Frontal cortex (tissue), 4 donors: ENCODE measurements around the gene LDB2. TPM values are rescaled to one million over a fixed set of nuclear protein-coding genes. Genes with fewer than 3 reads are reported as not detected.
"Not testable (repeated sequence)": the region's sequence is repeated elsewhere in the genome, so short reads cannot be mapped to it uniquely, and the experiment has no call there.

Experiments
- DNase-seq, 2 donors: peaks; one replicate each; pipeline ENCODE4 v3.0.0; 2012; ENCODE audit warnings: low spot score in 2 of 2
- FAIRE-seq: peaks from 2 replicates; lab custom pipeline; 2012; peaks lifted over from hg19 to GRCh38; lab: Jason Lieb, UNC
- total RNA-seq: library from RNA; depleted of rRNA; stranded (reverse); fragments of >200 nt; gene quantifications from one replicate; pipeline ENCODE4 v1.2.3, GENCODE V29; 2014
- donor health status: control.
- donor health status: control.
- donor health status: control.

Gene LDB2
- 216 TPM for total RNA-seq

DNA sequence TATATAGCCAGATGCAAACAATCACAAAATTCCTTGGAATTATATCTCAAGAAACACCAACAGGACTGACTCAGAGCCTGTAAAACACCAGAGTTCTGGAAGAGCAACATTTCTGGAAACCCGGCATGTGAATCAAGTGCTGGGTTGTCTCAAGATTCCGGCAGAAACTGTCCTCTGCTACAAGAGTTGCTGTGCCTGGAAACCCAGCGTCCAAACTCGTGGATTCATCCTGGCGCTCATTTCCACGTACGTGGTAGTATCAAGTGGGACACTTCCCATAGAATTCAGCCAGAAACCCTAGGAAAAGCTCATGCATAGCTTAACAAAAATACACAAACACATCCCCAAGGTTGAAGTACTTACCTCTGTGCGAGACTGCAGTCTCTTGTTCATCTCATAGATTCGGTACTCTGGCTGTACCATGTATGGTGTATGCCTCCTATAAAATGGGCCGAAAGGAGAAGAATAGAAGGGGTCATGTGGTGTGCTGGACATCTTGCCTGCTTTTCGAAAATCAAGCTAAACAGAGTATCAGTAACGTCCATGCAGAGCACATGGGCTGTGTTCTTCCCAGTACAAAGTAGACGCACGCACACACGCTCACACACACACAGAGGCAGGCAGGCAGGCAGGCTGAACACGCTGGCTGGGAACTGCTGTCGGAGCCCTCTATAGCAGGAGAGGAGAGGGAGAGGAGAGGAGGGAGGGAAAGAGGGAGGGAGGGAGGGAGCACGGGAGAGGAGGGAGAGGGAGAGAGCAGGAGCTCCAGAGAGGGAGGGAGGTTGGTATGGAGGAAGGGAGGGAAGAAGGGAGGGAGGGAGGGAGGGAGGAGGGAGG is at the start of gene LDB2:
Gene LDB2, minus strand, starts transcription at position 655 of the 837 bp plus-strand sequence.
- DNase-seq (peak in 1 of 2 donors; percentile 16), FAIRE-seq (no peak)

GRCh38 chr4:16942491-16942890 is 44.0 kb upstream of the LDB2 start:
- no peak for DNase-seq
- no peak for FAIRE-seq

- FAIRE-seq: no peak
- no peak for DNase-seq
These were observed 40.7 kb upstream of the LDB2 start for GRCh38 chr4:16939178-16939577.

DNA sequence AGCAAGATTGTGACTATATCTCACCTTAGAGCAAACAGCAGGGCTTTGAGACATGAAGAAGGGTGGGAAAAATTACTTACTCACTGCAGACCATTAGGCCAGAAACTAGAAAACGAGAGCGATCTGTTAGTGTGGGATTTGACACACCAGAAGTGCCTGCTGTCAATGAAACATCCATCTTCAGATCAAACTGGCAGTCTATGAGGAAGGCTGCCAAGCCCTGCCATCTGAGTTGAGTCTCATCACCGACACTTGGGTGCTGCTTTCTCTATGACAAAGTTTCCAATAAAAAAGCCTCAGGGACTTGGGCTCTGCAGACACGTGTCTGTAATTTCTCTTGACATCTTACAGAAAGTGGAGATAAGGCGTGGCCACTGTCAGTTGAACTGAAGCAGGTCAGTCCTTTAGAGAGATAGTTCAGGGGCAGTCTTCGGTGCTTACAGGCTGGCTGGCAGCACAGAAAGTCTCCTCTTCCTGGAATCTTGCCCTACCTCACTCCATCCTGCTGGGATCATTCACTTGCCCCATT is 40.1 kb upstream of the LDB2 start:
- DNase-seq: no peak

DNA sequence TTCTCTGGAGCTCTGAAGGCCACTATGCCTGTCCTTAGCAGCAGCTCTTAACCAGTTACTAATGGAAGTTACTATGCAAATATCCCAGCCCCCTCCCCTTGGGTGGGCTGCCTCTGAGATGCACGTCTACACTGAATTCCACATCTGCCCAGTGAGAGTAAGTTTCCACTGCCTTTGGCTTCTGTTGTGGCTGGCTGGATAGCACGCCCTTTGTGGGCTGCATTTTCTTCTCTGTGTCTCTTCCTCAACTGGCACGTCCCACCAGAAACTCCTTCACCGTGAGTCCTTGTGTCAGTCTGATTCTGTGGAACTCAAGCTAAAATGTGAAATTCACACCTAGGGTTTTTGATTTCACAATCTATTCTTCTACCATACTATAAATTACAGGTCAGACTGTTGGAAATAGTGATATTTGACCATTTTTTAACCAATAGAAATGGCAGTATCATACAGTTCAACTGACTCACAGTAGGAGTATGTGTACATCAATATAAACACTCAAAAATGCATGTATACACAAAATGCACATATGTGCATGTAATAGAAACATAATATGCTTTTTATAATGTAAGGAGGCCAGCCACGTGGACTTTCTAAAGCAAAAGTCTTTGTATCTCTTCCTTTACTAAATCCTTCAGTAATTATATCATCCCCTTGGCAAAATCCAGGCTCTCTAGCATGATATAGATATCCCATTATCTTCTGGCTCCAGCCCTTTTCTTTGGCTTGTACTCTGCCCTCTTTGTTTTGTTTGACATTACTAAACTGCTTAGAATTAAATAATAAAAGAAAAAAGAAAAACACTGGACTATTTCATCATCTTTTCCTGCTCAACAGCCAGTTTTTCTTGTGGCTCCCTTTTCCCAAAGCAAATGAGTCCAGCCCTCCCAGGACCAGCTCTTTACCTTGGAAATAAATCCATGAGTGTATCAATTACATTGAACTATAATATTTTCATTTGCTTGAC is 33.2 kb upstream of the LDB2 start:
- DNase-seq (no peak), FAIRE-seq (no peak)

More for the DNA sequence above, 40.1 kb upstream of the LDB2 start:
- no peak for FAIRE-seq

DNA sequence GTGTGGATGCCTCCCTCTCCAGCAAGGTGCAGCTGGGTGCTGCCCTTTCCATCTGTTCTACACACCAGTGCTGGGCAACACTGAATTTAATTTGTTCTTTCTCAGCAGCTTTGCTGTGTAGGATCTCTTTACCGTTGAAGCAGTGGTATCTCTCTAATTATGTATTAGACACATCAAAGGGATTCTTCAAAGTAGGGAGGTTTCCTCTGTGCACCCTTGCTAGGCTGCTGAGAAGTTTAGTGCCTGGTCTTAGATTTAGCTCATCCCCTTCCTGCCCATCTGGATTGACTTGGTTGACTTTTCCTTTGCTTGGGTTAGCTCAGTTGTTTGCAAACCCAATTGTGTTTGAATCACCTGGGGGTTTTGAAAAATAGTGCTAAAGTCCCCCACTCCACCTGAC is 27.8 kb upstream of the LDB2 start:
- DNase-seq (no peak), FAIRE-seq (no peak)

GRCh38 chr4:16918716-16919115 is 20.3 kb upstream of the LDB2 start:
- not testable (repeated sequence) for DNase-seq, FAIRE-seq

DNA sequence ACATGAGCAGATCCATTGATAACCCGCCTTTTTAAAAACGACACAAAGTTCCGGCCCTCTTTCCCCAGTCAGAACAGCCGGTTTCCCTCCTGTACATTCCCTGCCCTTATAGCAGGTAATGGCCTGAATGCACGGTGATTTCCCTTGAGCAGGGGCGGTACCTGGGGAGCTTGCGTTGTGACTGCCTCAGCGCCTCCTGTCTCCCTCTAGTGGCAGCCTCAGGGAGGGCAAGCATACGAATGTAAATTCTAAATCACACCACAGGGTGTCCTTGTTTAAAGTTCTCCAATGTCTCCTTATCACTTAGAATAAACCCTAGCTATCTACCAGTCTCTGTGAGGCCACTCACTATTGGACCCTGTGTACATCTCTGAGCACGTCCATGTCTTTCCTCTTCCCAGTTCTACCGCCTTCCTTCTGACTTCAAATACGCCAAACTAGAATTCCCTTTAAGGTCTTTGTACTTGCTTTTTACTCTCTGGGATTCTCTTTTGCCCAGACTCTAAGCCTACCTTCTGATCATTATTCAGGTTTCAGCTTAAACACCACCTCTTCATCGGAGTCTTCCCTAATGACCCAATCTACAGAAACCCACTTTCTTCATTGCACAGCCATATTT is 18.4 kb upstream of the LDB2 start:
- FAIRE-seq (no peak), DNase-seq (no peak)

DNA sequence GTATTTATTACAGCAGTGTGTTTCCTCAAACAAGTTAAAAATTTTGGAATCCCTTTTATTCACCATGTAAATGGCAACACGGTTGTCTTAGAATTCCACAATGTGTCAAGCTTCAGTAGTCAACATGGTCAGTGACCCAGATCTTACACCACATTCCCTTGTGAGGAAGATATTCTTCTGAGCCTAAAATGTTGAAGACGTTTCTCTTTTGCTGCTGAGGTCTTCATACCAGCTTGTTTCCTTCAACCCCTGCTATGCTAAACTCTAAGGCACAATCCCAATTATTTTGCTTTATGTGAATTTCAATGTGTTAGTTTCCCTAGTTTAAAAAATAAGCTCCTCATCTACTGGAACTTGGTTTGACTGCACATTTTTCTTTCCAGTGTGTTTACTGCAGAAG is 17.6 kb upstream of the LDB2 start:
- FAIRE-seq (no peak), DNase-seq (no peak)

- FAIRE-seq: no peak
- no peak for DNase-seq
These were observed 15.8 kb upstream of the LDB2 start for GRCh38 chr4:16914208-16914607.

GRCh38 chr4:16912896-16913295 is 14.5 kb upstream of the LDB2 start:
- no peak for FAIRE-seq
- DNase-seq: no peak

- DNase-seq: no peak
- no peak for FAIRE-seq
These were observed 10.8 kb upstream of the LDB2 start for GRCh38 chr4:16909281-16909680.

- DNase-seq (no peak), FAIRE-seq (no peak)
These were observed 10.1 kb upstream of the LDB2 start for GRCh38 chr4:16908377-16909021.

DNA sequence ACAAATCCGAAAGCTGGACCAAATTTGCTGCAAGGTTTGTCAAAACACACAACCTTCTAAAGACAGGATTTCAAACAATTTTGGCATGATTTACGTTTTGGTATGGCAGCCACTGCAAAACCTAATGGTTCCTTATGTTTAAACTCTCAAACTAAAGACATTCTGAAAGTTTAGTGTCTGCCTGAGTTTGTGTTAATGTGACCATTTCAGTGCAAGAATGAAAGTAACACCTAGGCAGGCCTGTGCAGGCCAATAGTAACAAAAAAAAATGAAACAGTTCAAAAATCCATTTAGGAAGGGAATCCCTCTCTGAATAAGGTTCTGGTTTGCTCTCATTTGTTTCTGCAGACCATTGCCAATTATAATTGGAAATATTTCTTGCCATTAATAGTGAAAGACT is 1.9 kb upstream of the LDB2 start:
- FAIRE-seq: no peak
- DNase-seq: no peak

DNA sequence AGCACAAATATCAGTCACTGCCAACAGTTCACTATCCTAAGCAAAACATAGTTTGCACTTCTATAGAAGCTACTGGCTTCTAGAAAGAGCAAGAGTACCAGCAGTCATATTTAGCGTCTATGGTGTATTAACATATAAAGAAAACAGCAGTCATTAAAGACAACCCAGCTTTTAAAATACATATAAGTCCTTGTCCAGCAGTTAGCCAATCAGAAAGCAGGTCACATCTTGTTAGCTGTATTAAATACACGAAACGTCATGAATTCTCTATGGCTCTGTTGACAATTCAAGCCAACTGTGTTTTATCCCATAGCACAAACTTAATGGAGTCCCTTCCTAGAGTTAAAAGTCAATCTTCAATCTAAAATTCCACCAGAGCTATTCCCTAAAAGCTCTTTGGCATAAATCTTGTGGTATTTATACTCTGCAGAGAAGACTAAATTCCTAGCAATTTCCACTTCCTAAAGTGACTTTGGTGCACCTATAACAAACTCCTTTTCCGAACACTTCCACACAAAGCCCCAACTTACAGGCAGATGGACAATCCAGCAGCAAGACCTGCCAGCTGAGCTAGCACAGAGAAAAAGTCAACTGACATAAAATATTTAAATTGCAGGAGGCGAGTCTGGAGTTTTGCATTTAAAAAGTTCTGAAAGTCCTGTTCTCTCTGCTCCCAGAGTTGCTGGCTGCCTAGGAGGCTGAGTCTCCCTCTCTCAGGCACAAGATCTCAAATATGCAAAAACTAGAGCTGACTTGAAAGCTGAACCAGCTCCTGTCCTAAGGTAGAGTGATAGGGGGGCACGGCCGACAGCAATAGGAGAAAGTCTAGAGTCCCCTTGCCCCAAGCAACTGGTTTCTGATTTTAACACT is 1.3 kb downstream of the LDB2 start:
- DNase-seq (no peak), FAIRE-seq (no peak)

DNA sequence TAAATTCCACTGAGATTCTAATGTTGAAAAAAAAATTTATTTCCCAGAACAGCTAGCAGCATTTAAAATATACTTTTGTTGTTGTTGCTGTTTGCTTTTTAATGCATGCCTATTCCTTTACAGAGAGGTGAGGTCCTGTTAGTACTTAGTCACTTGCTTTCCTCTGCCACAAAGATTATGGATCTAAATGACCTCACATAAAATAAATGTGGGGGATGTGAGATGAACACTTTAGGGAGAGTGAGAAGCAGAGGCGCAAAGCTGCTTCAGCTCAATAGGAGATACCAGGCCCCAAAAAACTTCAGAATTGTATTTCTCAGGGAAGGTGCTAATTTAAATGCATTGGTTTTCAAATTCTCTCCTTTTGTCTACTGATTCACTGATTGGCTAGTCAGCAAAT is 4.0 kb downstream of the LDB2 start:
- DNase-seq: no peak
- FAIRE-seq: no peak

DNA sequence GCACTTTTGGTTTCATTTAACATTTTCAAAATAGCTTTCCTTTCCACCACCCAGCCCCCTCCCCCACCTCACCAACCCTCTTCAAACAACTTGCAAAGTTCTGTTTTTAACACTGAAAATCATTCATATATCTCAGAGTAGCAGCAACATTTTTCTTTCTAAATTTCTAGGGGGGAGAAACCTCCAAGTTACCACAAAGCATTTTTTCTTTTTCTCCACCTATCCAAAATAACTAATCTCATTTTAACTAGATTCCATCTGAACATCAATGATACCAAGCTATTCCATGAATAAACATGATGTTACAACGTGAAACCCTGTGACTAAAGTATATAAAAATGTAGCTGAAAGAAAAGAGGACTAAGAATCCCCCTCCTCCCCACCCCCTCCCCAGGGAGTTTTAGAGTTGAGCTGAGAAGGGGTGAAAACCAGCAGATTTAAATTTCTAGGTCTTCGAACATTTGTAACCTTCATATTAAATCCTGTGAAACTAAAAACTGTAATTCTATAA is 5.2 kb downstream of the LDB2 start:
- DNase-seq (no peak), FAIRE-seq (no peak)

DNA sequence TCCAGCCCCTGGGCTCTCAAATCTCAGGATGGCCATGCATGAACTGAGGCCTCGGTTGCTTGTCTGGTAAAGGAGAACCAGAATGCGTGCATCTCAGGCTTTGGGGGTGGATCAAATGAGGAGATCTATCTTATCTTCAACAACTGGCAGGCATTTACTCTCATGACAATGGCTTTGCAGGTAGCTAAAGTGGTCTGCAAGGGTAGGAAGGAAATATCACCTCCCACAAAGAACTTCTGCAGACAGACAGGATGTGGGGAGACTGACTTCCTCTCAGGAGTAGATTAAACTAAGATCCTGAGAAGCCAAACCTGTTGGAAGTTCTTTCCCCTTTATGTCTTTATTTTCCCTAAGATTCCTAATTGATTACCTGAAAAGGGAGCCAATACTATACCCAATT is 7.8 kb downstream of the LDB2 start:
- FAIRE-seq (no peak), DNase-seq (no peak)

DNA sequence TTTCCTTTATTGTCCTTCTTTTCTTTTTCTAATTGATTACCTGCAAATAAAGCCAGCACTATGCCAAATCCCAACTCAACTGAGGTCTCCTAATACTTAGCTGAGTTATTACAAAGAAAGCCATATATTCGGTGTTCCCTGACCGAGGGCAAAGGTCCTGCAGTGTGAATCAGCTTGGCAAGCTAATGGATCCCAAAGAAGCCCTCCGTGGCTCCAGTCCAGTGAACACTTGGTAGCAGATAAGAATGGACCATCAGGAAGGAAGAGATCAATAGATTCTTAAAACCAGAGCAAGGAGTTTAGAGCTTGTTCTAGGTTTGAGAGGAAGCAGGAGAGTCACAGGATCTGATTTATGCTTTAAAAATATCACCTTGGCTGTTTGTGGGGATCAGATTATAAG is 8.5 kb downstream of the LDB2 start:
- FAIRE-seq: no peak

More for the DNA sequence above, 8.5 kb downstream of the LDB2 start:
- DNase-seq: no peak
